NCI-H510A treated with DMSO at 0.1 percent for 48 hours (cell line): ENCODE measurements around the gene LRRC46.

ENCODE experiments used
- DNase-seq: peaks from one replicate; lab custom pipeline; 2025; lab: John Stamatoyannopoulos, UW

LRRC46 gene

GRCh38 chr17:47830396-47831002, 971 bp upstream of the LRRC46 start:
- no peak for DNase-seq

GRCh38 chr17:47831934-47832327, 461 bp downstream of the LRRC46 start:
- no peak for DNase-seq

- DNase-seq: no peak
Measured at GRCh38 chr17:47834756-47835155, 3.3 kb downstream of the LRRC46 start.

- no peak for DNase-seq
Measured at GRCh38 chr17:47836601-47837000, 5.1 kb downstream of the LRRC46 start.

GRCh38 chr17:47837401-47838039, 6.0 kb downstream of the LRRC46 start:
- DNase-seq: no peak

- DNase-seq: no peak
Measured at GRCh38 chr17:47838636-47839035, 7.2 kb downstream of the LRRC46 start.

GRCh38 chr17:47839071-47839470, 7.6 kb downstream of the LRRC46 start:
- no peak for DNase-seq

GRCh38 chr17:47840001-47840741, 8.7 kb downstream of the LRRC46 start:
- no peak for DNase-seq

GRCh38 chr17:47840742-47841487, 9.4 kb downstream of the LRRC46 start, which contains the start of gene SCRN2:
TSS of gene SCRN2 (minus strand) at chr17:47841273. CDS start at chr17:47840843, 430 bp downstream.
- peak; percentile 96 for DNase-seq

- no peak for DNase-seq
Measured at GRCh38 chr17:47841488-47842291, 10.2 kb downstream of the LRRC46 start.

GRCh38 chr17:47843391-47843730, 11.9 kb downstream of the LRRC46 start:
- no peak for DNase-seq

- DNase-seq: no peak
Measured at GRCh38 chr17:47844227-47844626, 12.8 kb downstream of the LRRC46 start.

- no peak for DNase-seq
Measured at GRCh38 chr17:47844814-47845715, 13.6 kb downstream of the LRRC46 start.

- DNase-seq: no peak
Measured at GRCh38 chr17:47845716-47846075, 14.2 kb downstream of the LRRC46 start.

GRCh38 chr17:47846716-47847340, 15.4 kb downstream of the LRRC46 start:
- DNase-seq: no peak

GRCh38 chr17:47847341-47848197, 16.1 kb downstream of the LRRC46 start:
- DNase-seq: no peak

- DNase-seq: no peak
Measured at GRCh38 chr17:47848198-47848513, 16.7 kb downstream of the LRRC46 start.

- DNase-seq: no peak
Measured at GRCh38 chr17:47850373-47850691, 18.9 kb downstream of the LRRC46 start.

GRCh38 chr17:47850692-47851573, 19.5 kb downstream of the LRRC46 start, which contains the start of gene SP6:
TSS of gene SP6 (minus strand) at chr17:47851163. CDS start at chr17:47848429, 2,734 bp downstream.
- peak; percentile 98 for DNase-seq
